HEK293T (cell line): ENCODE data around the gene NEGR1.

Experiments used
- ARNT ChIP-seq: fragments of 450-650 bp; IDR thresholded peaks from 2 replicates; pipeline ENCODE4 v1.6.1; 2017; ENCODE audit warnings: mild to moderate bottlenecking
- BHLHE40 ChIP-seq: fragments of 450-650 bp; IDR thresholded peaks from 2 replicates; pipeline ENCODE4 v1.6.1; 2016; ENCODE audit warnings: mild to moderate bottlenecking, moderate library complexity, borderline replicate concordance
- CTBP1 ChIP-seq: fragments of 450-650 bp; IDR thresholded peaks from 2 replicates; pipeline ENCODE4 v1.6.1; 2016; ENCODE audit warnings: borderline replicate concordance
- ELF4 ChIP-seq: fragments of 450-650 bp; IDR thresholded peaks from 2 replicates; pipeline ENCODE4 v1.6.1; 2017; ENCODE audit warnings: antibody characterized with exemption
- FOXA1 ChIP-seq: fragments of 450-650 bp; IDR thresholded peaks from 2 replicates; pipeline ENCODE4 v1.6.1; 2016; ENCODE audit warnings: mild to moderate bottlenecking
- FOXK2 ChIP-seq: fragments of 450-650 bp; IDR thresholded peaks from 2 replicates; pipeline ENCODE4 v1.6.1; 2016; ENCODE audit warnings: mild to moderate bottlenecking
- FOXM1 ChIP-seq: fragments of 450-650 bp; IDR thresholded peaks from 2 replicates; pipeline ENCODE4 v1.6.1; 2017; ENCODE audit warnings: mild to moderate bottlenecking, borderline replicate concordance
- HDGF ChIP-seq: fragments of 450-650 bp; IDR thresholded peaks from 2 replicates; pipeline ENCODE4 v1.6.1; 2017; ENCODE audit warnings: antibody characterized with exemption, borderline replicate concordance
- LEF1 ChIP-seq: fragments of 450-650 bp; IDR thresholded peaks from 2 replicates; pipeline ENCODE4 v1.6.1; 2017; ENCODE audit warnings: mild to moderate bottlenecking, borderline replicate concordance
- PKNOX1 ChIP-seq: fragments of 450-650 bp; IDR thresholded peaks from 2 replicates; pipeline ENCODE4 v1.6.1; 2016
- SP1 ChIP-seq: fragments of 450-650 bp; IDR thresholded peaks from 2 replicates; pipeline ENCODE4 v1.6.1; 2017
- SUZ12 ChIP-seq: fragments of 450-650 bp; IDR thresholded peaks from 2 replicates; pipeline ENCODE4 v1.6.1; 2016; ENCODE audit warnings: mild to moderate bottlenecking
- TARDBP ChIP-seq: fragments of 450-650 bp; IDR thresholded peaks from 2 replicates; pipeline ENCODE4 v1.6.1; 2016

- TF ChIP-seq ELF4 (no peak), SP1 (no peak), FOXM1 (no peak), LEF1 (no peak), TARDBP (no peak), CTBP1 (no peak), FOXK2 (no peak), PKNOX1 (no peak), BHLHE40 (no peak), ARNT (no peak), SUZ12 (no peak), FOXA1 (no peak), HDGF (no peak)
Observed at GRCh38 chr1:72122099-72122880, 160.0 kb downstream of the NEGR1 start.
